Astrocyte (in vitro differentiated cells and primary cell): ENCODE results near the gene TAF4.

Source experiments
- CTCF ChIP-seq: IDR thresholded peaks from 2 replicates; pipeline ENCODE4 v1.5.1; 2011; ENCODE audit warnings: low read depth, mild to moderate bottlenecking, inconsistent platforms, low read length, moderate library complexity; ENCODE audit not compliant: insufficient read depth
- EZH2 ChIP-seq: IDR thresholded peaks from 2 replicates; pipeline ENCODE4 v1.6.1; 2012; ENCODE audit warnings: mild to moderate bottlenecking, low read length, inconsistent platforms; ENCODE audit not compliant: insufficient read depth

- no peak for TF ChIP-seq CTCF
- no peak for TF ChIP-seq EZH2
Measured at GRCh38 chr20:62019144-62019805, 46.4 kb downstream of the TAF4 start.
